Measurements from ENCODE around the gene ILKAP.

The ILKAP gene

DNA sequence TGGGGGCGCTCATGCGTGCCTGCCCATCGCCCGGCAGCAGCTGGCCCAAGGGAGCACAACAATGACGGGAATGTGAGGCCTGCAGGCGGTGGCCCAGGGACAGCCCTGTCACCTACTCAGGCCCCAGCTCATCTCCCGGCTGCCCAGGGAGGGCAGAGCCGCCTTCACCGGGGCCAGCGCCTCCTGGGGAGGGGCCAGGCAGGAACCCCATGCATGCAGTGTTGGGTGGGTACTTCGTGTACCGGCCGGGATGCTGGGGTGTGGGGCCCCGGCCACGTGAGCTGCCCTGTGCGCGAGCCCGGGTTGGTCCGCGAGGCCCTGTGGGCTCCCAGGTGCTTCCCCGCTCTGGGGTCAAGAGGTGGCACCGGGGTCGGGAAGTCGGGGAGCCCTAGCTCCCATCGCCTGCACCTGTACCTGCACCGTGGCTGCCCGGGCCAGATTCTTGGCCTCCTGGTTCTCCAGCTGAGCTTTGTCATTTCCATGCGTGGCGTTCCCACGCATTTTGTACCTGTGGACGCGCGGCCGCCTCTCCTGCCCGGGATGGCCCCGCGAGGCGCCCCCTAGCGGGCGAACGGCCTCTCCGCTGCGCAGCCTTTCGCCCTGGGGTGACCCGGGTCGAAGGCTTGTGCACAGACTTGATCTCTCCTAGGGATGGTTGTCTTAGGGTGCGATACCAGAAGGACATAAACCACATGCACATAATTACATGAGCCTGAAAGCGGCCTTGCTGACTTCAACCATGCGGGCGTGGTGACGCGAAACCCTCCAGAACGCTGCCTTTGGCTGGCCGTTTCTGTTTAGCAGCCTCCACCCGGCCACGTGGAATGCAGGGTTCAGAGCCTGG lies 64.1 kb downstream of the ILKAP start:
- H3K4me3 ChIP-seq (ENCODE audit: low read depth in 1 of 2, low read length in 1 of 2), result no peak overlapping the region

DNA sequence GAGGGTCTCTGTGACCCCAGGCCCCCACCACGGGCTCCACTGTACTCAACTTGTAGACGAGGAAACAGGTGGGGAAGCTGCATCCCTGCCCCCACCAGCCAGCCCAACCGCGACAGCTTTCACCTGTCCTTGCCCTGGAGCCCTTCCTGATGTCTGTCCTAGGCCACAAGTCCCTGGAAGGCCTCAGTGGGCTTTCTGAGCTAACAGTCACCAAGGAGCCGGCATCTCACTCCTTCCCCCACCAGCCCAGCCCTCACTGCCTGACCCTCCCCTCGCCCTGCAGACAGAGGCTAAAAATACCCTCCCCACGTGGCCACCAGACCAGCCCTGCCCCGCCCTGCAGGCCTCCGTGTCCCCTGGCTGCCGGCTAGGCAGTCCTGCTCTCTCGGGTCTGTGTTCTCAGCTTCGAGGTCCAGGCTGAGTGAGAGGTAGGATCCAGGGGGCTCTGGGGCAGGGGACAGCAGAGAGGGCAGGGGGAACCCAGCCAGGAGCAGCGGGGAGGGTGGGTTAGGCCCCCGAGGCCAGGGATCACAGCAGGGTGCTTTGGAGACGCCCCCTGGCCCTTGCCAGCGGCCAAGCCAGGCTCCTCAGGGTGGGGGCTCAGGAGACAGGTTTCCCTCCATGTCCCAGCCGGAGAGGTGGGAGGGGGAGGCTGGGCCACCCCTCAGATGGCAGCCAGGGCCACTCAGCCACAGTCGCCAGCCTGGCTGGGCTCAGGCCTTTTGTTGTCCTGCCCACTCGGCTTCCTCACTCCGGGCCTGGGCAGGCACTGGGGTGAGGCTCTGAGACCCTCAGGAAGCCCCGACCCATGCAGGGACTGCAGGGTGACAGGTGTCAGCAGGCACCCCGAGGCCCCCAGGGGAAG lies 64.9 kb downstream of the ILKAP start, which contains the start of gene KLHL30:
Gene KLHL30 (plus strand): TSS at position 338 of the 865 bp plus-strand sequence. CDS start 2,087 bp downstream, outside the sequence.
- no peaks in the 10 kb centered on the region for H3K9me3 ChIP-seq
- H3K27me3 ChIP-seq, result no peaks in the 10 kb centered on the region
- H3K27ac ChIP-seq, result no peak within 1 kb of the TSS
- TF ChIP-seq, protein P1, sequence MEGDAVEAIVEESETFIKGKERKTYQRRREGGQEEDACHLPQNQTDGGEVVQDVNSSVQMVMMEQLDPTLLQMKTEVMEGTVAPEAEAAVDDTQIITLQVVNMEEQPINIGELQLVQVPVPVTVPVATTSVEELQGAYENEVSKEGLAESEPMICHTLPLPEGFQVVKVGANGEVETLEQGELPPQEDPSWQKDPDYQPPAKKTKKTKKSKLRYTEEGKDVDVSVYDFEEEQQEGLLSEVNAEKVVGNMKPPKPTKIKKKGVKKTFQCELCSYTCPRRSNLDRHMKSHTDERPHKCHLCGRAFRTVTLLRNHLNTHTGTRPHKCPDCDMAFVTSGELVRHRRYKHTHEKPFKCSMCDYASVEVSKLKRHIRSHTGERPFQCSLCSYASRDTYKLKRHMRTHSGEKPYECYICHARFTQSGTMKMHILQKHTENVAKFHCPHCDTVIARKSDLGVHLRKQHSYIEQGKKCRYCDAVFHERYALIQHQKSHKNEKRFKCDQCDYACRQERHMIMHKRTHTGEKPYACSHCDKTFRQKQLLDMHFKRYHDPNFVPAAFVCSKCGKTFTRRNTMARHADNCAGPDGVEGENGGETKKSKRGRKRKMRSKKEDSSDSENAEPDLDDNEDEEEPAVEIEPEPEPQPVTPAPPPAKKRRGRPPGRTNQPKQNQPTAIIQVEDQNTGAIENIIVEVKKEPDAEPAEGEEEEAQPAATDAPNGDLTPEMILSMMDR (IDR thresholded peaks at IDR 0.05), result no peak
- no peaks in the 10 kb centered on the region for H3K36me3 ChIP-seq
- no peak within 1 kb of the TSS for H3K4me3 ChIP-seq (ENCODE audit: low read depth in 1 of 2, low read length in 1 of 2)
- peaks cover 6 to 9% of the 10 kb centered on the region in 2 experiments for H3K4me1 ChIP-seq (ENCODE audit: control insufficient read depth in 1 of 2, insufficient read depth in 1 of 2, low read depth in 1 of 2, low read length in 1 of 2)

More for the DNA sequence above, 64.1 kb downstream of the ILKAP start:
- Histone ChIP-seq H3K9me3 (no peaks in the 10 kb centered on the region), H3K27ac (no peak overlapping the region), H3K27me3 (no peaks in the 10 kb centered on the region), H3K36me3 (no peaks in the 10 kb centered on the region), H3K4me1 (ENCODE audit: control insufficient read depth in 1 of 2, insufficient read depth in 1 of 2, low read depth in 1 of 2, low read length in 1 of 2) (peaks cover 6 to 9% of the 10 kb centered on the region in 2 experiments)
- TF ChIP-seq, protein P1 (IDR thresholded peaks at IDR 0.05), result peak; percentile 23

DNA sequence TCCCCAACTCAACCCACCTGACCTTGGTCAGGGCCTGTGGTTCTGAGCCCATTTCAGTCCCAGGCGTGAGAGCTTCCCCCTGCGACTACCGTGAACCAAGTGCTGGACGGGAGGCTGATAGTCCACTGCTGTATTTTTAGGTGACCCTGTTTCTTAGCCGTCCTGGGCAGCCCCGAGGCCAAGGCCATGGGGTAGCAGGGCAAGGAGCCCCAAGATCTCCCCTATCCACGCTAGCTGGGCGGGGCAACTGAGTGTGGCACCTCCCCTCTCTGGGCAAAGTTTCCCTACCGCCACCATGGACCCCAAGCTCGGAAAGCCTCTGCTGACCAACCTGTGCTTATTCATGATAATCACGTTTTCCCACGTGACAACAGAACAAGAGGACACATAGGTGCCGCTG lies 65.6 kb downstream of the ILKAP start:
- no peaks in the 10 kb centered on the region for H3K36me3 ChIP-seq
- no peak overlapping the region for H3K27ac ChIP-seq
- H3K27me3 ChIP-seq, result no peaks in the 10 kb centered on the region
- TF ChIP-seq, protein P1 (IDR thresholded peaks at IDR 0.05), result no peak
- H3K4me3 ChIP-seq (ENCODE audit: low read depth in 1 of 2, low read length in 1 of 2), result no peak overlapping the region
- H3K4me1 ChIP-seq (ENCODE audit: control insufficient read depth in 1 of 2, insufficient read depth in 1 of 2, low read depth in 1 of 2, low read length in 1 of 2), result peaks cover 6 to 9% of the 10 kb centered on the region in 2 experiments
- no peaks in the 10 kb centered on the region for H3K9me3 ChIP-seq

DNA sequence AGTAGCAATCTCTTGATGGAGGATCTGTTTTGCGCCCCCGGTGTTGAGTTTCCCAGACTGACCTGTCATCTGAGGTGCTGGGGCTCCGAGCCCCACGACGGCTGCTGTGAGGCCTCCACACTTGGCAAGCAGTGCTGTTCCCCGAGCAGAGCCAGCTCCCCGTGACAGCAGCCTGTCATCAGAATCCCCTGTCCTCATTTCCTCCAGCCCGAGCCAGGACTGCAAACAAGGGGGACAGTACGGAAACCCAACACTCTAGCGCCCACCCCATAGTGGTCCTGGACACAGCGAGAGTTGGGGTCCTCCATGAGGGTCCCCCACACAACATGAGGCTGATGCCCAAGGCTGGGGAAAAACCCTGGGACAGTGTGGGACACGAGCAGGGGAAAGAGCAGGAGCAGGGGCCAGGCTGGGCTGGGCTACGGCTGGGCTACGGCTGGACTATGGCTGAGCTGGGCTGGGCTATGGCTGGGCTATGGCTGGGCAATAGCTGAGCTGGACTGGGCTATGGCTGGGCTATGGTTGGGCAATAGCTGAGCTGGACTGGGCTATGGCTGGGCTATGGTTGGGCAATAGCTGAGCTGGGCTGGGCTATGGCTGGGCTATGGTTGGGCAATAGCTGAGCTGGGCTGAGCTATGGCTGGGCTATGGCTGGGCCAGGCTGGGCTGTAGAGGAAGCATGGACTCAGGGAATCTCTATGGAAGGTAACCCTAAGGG lies 66.5 kb downstream of the ILKAP start:
- H3K4me1 ChIP-seq (ENCODE audit: control insufficient read depth in 1 of 2, insufficient read depth in 1 of 2, low read depth in 1 of 2, low read length in 1 of 2), result peaks cover 6 to 9% of the 10 kb centered on the region in 2 experiments
- no peak overlapping the region for H3K4me3 ChIP-seq (ENCODE audit: low read depth in 1 of 2, low read length in 1 of 2)
- no peaks in the 10 kb centered on the region for H3K9me3 ChIP-seq
- H3K36me3 ChIP-seq, result no peaks in the 10 kb centered on the region
- H3K27ac ChIP-seq, result no peak overlapping the region
- TF ChIP-seq, protein P1 (IDR thresholded peaks at IDR 0.05), result no peak
- H3K27me3 ChIP-seq, result no peaks in the 10 kb centered on the region

DNA sequence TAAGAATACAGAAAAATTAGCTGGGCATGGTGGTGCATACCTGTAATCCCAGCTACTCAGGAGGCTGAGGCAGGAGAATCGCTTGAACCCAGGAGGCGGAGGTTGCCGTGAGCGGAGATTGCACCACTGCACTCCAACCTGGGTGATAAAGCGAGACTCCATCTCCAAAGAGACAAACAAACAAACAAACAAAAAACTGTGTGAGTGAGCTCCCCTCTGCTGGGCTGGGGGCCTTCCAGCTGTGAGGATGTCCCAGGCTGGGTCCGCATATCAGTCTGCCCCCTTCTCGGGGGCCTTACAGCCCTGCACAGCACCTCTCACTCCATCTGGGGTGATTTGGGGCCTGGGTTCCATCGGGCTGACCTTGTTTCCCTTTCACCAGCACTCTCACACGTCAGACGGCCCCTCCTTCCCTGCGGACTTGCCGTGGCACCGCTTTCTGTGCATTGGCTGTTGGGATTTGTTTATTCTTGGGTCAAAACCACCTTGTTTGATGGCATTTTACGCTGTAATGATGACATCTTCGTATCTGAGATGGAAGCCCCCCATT lies 67.8 kb downstream of the ILKAP start:
- Histone ChIP-seq H3K4me3 (ENCODE audit: low read depth in 1 of 2, low read length in 1 of 2) (no peak overlapping the region), H3K36me3 (no peaks in the 10 kb centered on the region), H3K27ac (no peak overlapping the region), H3K9me3 (no peaks in the 10 kb centered on the region), H3K27me3 (no peaks in the 10 kb centered on the region), H3K4me1 (ENCODE audit: control insufficient read depth in 1 of 2, insufficient read depth in 1 of 2, low read depth in 1 of 2, low read length in 1 of 2) (peaks cover 6 to 9% of the 10 kb centered on the region in 2 experiments)
- TF ChIP-seq, protein P1 (IDR thresholded peaks at IDR 0.05), result no peak

Data from neutrophil (primary cell).